Uterus (tissue), 2 donors: Measurements from ENCODE around the gene GMCL2.

Source experiments
- POLR2A ChIP-seq, 2 donors: fragments of 450-650 bp; IDR thresholded peaks; one replicate each; pipeline ENCODE4 v1.6.1; 2016; ENCODE audit warnings: antibody characterized with exemption in 2 of 2, mild to moderate bottlenecking in 1 of 2, moderate library complexity in 1 of 2
- TF ChIP-seq, protein P1 (sequence below), 4 experiments: fragments of 200-600 bp in 2 of 4; fragments of 450-650 bp in 2 of 4; sonication (generic) in 2 of 4; IDR thresholded peaks; one replicate each; pipeline ENCODE4 v1.5.1; 2016 to 2019; ENCODE audit warnings: antibody characterized with exemption in 4 of 4, mild to moderate bottlenecking in 2 of 4, moderate library complexity in 1 of 4

DNA sequence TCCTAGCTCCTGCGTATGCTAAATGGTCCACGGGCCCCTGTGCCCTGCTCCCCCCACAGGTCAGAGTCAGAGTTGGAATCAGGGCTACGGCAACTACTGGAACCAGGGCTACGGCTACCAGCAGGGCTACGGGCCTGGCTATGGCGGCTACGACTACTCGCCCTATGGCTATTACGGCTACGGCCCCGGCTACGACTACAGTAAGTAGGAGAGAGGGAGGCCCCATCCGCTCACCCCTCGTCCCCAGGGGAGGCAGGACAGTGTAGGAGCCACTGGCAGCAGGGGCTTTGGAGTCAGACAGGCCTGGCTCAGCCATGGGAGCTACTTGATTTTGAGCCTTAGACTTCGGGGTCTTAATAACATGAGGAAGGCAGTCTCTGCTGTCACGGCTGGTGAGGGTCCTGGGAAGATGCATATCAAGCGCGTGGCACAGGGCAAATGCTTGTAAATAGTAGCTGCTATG lies 22.9 kb upstream of the GMCL2 start:
- TF ChIP-seq, protein P1, sequence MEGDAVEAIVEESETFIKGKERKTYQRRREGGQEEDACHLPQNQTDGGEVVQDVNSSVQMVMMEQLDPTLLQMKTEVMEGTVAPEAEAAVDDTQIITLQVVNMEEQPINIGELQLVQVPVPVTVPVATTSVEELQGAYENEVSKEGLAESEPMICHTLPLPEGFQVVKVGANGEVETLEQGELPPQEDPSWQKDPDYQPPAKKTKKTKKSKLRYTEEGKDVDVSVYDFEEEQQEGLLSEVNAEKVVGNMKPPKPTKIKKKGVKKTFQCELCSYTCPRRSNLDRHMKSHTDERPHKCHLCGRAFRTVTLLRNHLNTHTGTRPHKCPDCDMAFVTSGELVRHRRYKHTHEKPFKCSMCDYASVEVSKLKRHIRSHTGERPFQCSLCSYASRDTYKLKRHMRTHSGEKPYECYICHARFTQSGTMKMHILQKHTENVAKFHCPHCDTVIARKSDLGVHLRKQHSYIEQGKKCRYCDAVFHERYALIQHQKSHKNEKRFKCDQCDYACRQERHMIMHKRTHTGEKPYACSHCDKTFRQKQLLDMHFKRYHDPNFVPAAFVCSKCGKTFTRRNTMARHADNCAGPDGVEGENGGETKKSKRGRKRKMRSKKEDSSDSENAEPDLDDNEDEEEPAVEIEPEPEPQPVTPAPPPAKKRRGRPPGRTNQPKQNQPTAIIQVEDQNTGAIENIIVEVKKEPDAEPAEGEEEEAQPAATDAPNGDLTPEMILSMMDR (IDR thresholded peaks at IDR 0.05), result no peak
- no peak for TF ChIP-seq POLR2A (IDR thresholded peaks at IDR 0.05)
